Subcutaneous abdominal adipose tissue (tissue), 5 donors: ENCODE results near the gene WDR18.
A peak's percentile ranks its signal among the peaks of the same experiment; 100 is the strongest.

Experiments
- H3K27ac ChIP-seq: one replicate; pipeline ENCODE4 v1.7.0; 2013; ENCODE audit warnings: low read depth, mild to moderate bottlenecking, inconsistent platforms, low read length, moderate library complexity
- H3K27me3 ChIP-seq, 5 donors: one replicate each; pipeline ENCODE4 v1.7.0; 2013; ENCODE audit warnings: low read length in 5 of 5, inconsistent platforms in 1 of 5; ENCODE audit not compliant: control insufficient read depth in 5 of 5, insufficient read depth in 4 of 5
- H3K36me3 ChIP-seq, 5 donors: one replicate each; pipeline ENCODE4 v1.7.0; 2013; ENCODE audit warnings: low read length in 5 of 5; ENCODE audit not compliant: control insufficient read depth in 5 of 5, insufficient read depth in 5 of 5
- H3K4me1 ChIP-seq, 5 donors: one replicate each; pipeline ENCODE4 v1.7.0; 2013; ENCODE audit warnings: low read length in 5 of 5, mild to moderate bottlenecking in 3 of 5, moderate library complexity in 1 of 5; ENCODE audit not compliant: control insufficient read depth in 5 of 5, insufficient read depth in 5 of 5
- H3K4me3 ChIP-seq, 5 donors: one replicate each; pipeline ENCODE4 v1.7.0; 2013; ENCODE audit warnings: low read length in 5 of 5, low read depth in 1 of 5
- H3K9ac ChIP-seq, 5 donors: one replicate each; pipeline ENCODE4 v1.7.0; 2013; ENCODE audit warnings: low read length in 5 of 5, mild to moderate bottlenecking in 4 of 5, moderate library complexity in 3 of 5
- H3K9me3 ChIP-seq, 5 donors: one replicate each; pipeline ENCODE4 v1.7.0; 2013; ENCODE audit warnings: low read length in 5 of 5; ENCODE audit not compliant: control insufficient read depth in 5 of 5
- donor health status: healthy.
- donor health status: healthy.
- donor health status: healthy.
- donor health status: healthy.
- donor health status: healthy.

Gene WDR18

DNA sequence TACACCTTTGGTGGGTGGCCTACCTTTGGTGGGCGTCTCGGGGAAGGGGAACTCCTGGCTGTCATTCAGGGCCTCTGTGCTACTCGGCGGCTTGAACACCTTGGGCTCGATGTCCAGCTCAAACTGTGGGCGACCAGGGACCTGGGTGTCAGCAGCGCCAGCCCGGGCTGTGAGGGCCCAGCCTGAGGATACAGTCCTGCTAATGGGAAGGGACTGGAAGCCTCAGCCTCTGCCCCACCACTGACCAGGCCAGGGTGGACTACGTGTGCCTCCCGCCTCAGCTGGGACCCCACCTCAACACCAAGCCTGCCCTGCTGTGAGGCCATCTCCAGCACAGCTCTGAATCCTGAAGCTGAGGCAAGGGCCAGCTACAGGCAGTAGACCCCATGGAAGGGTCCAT lies 29.1 kb downstream of the WDR18 start:
- Histone ChIP-seq H3K27ac (no peak overlapping the region), H3K27me3 (no peaks in the 10 kb centered on the region), H3K9ac (peak overlapping the region in 1 of 5 donors; percentile 30), H3K4me1 (peaks cover 8 to 37% (median 30%) of the 10 kb centered on the region in 5 donors), H3K36me3 (peaks cover 0 to 61% (median 45%) of the 10 kb centered on the region in 5 donors), H3K9me3 (no peaks in the 10 kb centered on the region), H3K4me3 (no peak overlapping the region)

DNA sequence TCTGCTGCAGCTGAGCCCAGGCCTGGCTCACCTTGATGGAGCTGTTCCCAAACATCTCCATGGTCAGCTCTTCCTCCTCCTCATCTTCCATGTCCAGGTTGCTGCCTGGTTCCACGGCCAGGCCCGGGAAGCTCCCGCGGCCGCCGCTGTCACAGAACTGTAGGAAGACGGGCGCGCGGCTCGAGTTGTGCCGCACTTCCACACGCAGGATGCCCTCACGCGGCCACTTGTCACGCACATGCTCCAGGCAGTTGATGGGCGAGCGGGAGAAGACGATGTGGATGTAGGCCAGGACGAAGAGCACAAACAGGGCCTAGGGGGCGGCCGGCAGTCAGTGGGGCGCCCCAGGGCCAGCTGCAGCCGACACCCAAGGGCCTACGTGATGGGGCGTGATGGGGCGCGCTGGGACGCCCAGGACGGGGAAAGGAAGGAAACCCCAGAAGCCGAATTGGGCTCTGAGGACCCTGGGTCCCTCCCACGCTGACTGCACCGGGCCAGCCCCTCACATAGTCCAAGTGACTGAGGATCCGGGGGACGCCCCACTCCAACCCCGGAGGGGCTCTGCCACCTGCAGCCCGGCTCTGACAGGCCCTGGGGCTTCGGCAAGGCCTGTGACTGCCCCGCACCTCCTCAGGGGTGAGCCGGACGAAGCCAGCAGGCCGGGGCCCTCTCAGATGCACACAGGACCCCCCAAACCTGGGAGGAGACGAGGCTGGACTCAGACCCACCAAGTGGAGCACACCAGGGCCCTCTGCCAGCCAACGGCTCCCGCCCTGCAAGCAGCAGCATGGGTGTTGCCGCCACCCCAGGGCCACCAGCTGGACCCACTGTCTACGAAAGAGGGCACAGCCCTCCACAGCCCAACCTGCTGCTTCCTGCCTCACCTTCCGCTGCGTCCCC lies 30.3 kb downstream of the WDR18 start:
- Histone ChIP-seq H3K9ac (no peak overlapping the region), H3K4me3 (no peak overlapping the region), H3K9me3 (no peaks in the 10 kb centered on the region), H3K27me3 (no peaks in the 10 kb centered on the region), H3K36me3 (peaks cover 0 to 51% (median 42%) of the 10 kb centered on the region in 5 donors), H3K27ac (no peak overlapping the region), H3K4me1 (peaks cover 11 to 49% (median 42%) of the 10 kb centered on the region in 5 donors)

DNA sequence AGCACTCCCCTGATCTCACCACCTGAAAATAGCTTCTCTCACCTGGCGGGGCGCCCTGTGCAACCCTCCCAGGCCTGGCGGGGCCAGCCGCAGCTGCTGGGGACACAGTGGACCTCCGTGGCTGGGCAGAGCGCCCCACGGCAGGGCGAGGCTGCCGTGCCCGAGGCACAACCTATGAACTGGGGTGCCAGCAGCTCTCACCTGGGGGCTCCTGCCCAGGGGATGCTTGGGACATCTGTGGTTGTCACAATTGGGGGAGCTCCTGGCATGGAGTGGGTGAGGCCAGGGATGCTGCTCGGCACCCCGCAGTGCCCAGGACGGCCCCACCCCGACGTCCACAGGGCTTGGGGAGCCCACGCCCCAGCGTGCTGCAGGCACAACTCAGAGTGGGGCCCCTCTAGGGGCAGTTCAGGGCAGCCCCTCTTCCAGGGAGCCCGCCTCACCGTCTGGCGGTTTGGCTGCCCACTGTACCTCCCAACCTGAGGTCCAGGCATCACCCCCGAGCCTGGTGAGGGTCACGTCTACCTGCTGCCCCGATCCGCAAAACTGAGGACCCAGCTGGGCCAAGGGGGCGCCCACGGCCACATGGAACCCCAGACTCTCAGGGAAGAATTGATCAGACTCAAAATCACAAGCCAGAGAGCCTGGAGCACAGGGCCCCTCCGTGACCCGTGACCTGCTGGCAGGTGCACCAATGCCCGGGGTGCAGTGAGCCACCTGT lies 31.1 kb downstream of the WDR18 start:
- Histone ChIP-seq H3K27ac (no peak overlapping the region), H3K9me3 (no peaks in the 10 kb centered on the region), H3K36me3 (peaks cover 0 to 43% (median 36%) of the 10 kb centered on the region in 5 donors), H3K4me1 (peaks cover 13 to 56% (median 49%) of the 10 kb centered on the region in 5 donors), H3K4me3 (no peak overlapping the region), H3K27me3 (no peaks in the 10 kb centered on the region), H3K9ac (no peak overlapping the region)

DNA sequence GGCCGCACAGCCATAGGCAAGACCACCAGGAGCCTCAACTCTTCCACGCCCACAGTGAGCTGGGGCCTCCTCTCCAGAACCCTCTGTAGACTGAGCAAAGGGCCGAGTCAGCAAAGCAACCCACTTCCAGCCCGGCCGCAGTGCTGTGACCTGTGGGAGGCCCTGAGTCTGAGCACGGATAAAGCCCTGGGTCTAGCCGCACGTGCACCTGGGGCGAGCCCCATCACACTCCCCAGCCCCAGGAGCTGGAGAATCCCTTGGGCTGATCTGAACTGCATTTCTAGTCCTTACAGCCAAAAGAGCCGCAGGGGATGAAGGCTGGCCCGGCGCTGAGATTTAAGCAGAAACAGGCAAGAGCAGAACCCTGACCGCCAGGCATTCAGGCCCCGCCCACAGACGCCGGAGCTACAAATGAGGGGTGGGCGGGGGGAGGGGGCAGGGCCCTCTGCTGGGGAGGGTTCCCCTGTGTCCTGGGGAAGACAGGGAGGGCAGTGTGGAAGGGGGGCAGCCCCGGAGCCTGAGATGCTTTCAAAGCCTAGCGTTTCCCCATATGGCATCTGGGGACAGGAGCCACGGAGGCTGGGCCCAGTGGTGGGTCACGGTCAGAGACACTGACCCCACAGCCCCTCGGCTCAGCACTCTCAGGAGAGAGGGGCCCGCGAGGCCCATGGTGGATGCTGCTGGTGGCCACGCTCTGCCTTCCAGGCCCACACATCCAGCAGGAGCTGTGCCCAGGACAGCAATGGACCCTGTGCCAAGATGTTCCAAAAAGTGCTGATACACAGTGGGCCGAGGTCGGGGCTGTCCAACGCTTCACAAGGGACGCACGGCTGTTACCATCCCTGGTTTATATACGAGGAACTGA lies 31.9 kb downstream of the WDR18 start:
- Histone ChIP-seq H3K9ac (peak overlapping the region in 1 of 5 donors; percentile 48), H3K27me3 (no peaks in the 10 kb centered on the region), H3K4me3 (peak overlapping the region in 3 of 5 donors; percentile 4 to 40 (median 17)), H3K9me3 (no peaks in the 10 kb centered on the region), H3K27ac (no peak overlapping the region), H3K36me3 (peaks cover 0 to 36% (median 28%) of the 10 kb centered on the region in 5 donors), H3K4me1 (peaks cover 13 to 60% (median 51%) of the 10 kb centered on the region in 5 donors)

DNA sequence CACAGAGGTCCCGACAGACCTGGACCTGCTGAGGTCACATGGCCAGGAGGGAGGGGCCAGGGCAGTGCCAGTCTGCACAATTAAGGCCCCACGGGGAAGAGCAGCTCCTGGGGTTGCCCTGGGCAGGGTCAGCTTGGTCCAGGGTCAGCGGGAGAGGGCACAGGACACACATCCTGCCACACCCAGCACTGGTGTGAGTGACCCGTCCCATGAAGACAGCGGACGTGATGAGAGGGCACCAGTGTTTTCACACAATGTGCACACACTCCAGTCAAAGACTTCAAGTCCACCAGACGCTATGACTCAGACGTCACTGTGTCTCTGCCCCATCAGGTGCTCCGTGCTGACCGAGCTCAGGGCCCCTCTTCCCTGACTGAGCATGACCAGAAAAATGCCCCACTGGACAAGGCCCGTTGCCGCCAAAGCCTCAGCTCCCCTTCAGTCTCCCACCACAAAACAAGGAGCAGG lies 32.5 kb downstream of the WDR18 start:
- Histone ChIP-seq H3K36me3 (peaks cover 0 to 30% (median 24%) of the 10 kb centered on the region in 5 donors), H3K27me3 (no peaks in the 10 kb centered on the region), H3K4me3 (peak overlapping the region in 3 of 5 donors; percentile 4 to 40 (median 17)), H3K9ac (peak overlapping the region in 3 of 5 donors; percentile 1 to 48 (median 44)), H3K4me1 (peaks cover 13 to 63% (median 51%) of the 10 kb centered on the region in 5 donors), H3K27ac (no peak overlapping the region), H3K9me3 (no peaks in the 10 kb centered on the region)

DNA sequence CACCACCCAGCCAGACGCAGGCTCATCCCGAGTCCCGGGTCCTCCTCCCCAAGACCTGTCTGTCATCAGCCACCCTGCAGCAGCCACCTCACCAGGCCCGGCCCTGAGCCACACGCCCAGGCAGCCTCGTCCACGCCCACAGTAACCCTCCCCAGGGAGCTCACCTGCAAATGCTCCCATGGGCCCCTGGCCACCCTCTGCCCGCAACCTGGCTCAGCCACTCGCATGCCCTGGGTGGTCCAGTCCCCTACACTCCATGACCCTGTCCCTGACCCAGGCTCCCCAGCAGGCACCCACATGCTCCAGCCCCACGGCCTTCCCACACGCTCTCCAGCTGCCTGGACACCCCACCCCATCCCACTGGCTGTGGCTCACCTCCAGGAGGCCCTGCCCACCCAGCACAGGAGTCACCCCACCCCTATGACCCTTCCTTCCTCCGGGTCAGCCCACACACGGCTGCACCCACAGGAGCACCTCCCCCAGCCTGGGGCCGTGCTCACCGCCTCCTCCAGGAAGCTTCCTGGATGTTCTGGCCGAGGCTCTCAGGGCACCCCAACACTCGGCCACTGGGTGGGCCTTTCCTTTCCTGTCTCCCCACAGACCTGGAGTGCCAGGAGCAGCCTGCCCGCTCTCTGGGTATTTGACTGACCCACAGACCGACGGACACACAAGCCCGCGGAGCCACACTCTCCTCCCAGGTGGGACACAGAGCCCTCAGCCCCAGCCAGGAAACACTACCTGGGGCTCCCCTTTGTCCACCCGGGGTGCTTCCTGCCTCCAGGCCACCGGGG lies 33.2 kb downstream of the WDR18 start:
- Histone ChIP-seq H3K9ac (peak overlapping the region in 2 of 5 donors; percentile 1 to 48), H3K27me3 (no peaks in the 10 kb centered on the region), H3K4me1 (peaks cover 13 to 65% (median 51%) of the 10 kb centered on the region in 5 donors), H3K27ac (peak overlapping the region; percentile 16), H3K4me3 (peak overlapping the region in 2 of 5 donors; percentile 17 to 40), H3K36me3 (peaks cover 0 to 23% (median 18%) of the 10 kb centered on the region in 5 donors), H3K9me3 (no peaks in the 10 kb centered on the region)

DNA sequence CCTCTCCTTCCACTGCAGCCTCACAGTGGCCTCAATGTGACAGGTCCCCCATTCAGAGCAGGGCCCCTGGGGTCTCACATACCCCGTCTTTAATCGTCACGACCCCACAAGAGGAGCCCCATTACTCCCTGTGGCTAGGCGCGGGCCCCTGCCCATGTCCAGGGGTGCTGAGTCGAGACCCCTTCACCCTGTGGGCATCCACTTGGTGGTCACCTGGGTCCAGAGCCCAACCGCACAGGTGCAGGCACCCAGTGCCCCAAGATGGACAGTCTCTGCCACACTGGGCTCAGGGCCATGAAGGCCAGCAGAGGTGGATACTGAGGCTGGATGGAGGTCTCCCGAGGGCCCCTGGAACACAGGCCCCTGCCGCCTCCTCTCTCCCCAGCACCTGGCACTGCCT lies 33.8 kb downstream of the WDR18 start:
- Histone ChIP-seq H3K9me3 (no peaks in the 10 kb centered on the region), H3K4me3 (no peak overlapping the region), H3K27me3 (no peaks in the 10 kb centered on the region), H3K36me3 (peaks cover 0 to 18% (median 13%) of the 10 kb centered on the region in 5 donors), H3K27ac (no peak overlapping the region), H3K4me1 (peaks cover 13 to 65% (median 51%) of the 10 kb centered on the region in 5 donors), H3K9ac (peak overlapping the region in 3 of 5 donors; percentile 22 to 58 (median 48))

DNA sequence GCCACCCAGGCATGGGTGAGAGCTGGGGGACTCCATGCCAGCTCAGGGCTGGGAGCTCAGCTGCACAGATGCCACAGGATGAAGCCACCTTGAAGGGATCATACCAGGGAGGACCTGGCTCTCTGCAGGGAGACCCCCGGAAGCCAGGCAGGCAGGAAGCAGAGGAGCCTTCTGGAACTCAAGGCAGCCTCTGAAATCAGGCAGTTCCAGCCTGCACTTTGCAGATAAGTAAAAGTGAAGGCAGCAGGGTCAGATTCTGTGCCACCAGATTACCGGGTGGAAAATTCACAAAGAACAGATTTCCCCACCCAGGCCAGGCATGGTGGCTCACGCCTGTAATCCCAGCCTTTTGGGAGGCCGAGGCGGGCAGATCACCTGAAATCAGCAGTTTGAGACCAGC lies 34.2 kb downstream of the WDR18 start:
- Histone ChIP-seq H3K4me1 (peaks cover 13 to 65% (median 51%) of the 10 kb centered on the region in 5 donors), H3K9me3 (no peaks in the 10 kb centered on the region), H3K27ac (no peak overlapping the region), H3K9ac (peak overlapping the region in 1 of 5 donors; percentile 58), H3K36me3 (peaks cover 0 to 13% (median 8%) of the 10 kb centered on the region in 5 donors), H3K4me3 (no peak overlapping the region), H3K27me3 (no peaks in the 10 kb centered on the region)
